Hepatocyte (in vitro differentiated cells): ENCODE data around the gene MINDY4. TPM values are rescaled to one million over a fixed set of nuclear protein-coding genes. Genes with fewer than 3 reads are reported as not detected.

Experiments used
- DNase-seq: peaks from one replicate; pipeline ENCODE4 v3.0.0-alpha.2; 2016; ENCODE audit warnings: low spot score
- H2AFZ ChIP-seq: fragments of 200-600 bp; sonication (generic); 2 replicates; pipeline ENCODE4 v1.6.0; 2016; ENCODE audit warnings: antibody characterized with exemption, mild to moderate bottlenecking
- H3K27ac ChIP-seq: fragments of 200-600 bp; sonication (generic); 2 replicates; pipeline ENCODE4 v1.5.1; 2016; ENCODE audit warnings: mild to moderate bottlenecking
- H3K27me3 ChIP-seq: fragments of 200-600 bp; sonication (generic); 2 replicates; pipeline ENCODE4 v1.6.1; 2016
- H3K36me3 ChIP-seq: fragments of 200-600 bp; sonication (generic); replicated peaks from 2 replicates; pipeline ENCODE4 v1.5.1; 2016; ENCODE audit warnings: low read depth; ENCODE audit not compliant: insufficient read depth
- H3K4me1 ChIP-seq: fragments of 200-600 bp; sonication (generic); 2 replicates; pipeline ENCODE4 v1.5.1; 2016; ENCODE audit warnings: mild to moderate bottlenecking, moderate library complexity; ENCODE audit not compliant: insufficient read depth
- H3K4me2 ChIP-seq: fragments of 200-600 bp; sonication (generic); 2 replicates; pipeline ENCODE4 v1.6.0; 2016
- H3K4me3 ChIP-seq: fragments of 200-600 bp; sonication (generic); 2 replicates; pipeline ENCODE4 v1.5.1; 2016; ENCODE audit warnings: mild to moderate bottlenecking
- H3K79me2 ChIP-seq: fragments of 200-600 bp; sonication (generic); 2 replicates; pipeline ENCODE4 v1.6.0; 2017; ENCODE audit warnings: mild to moderate bottlenecking
- H3K9me2 ChIP-seq: fragments of 200-600 bp; sonication (generic); replicated peaks from 2 replicates; pipeline ENCODE4 v1.6.0; 2017; ENCODE audit warnings: mild to moderate bottlenecking; ENCODE audit not compliant: insufficient read depth
- H3K9me3 ChIP-seq: fragments of 200-600 bp; sonication (generic); 2 replicates; pipeline ENCODE4 v1.5.1; 2016; ENCODE audit warnings: low read depth, mild to moderate bottlenecking
- H4K20me1 ChIP-seq: fragments of 200-600 bp; sonication (generic); 2 replicates; pipeline ENCODE4 v1.6.0; 2016; ENCODE audit warnings: mild to moderate bottlenecking; ENCODE audit not compliant: insufficient read depth, poor library complexity, severe bottlenecking
- CTCF ChIP-seq: fragments of 200-600 bp; sonication (generic); IDR thresholded peaks from 2 replicates; pipeline ENCODE4 v1.5.1; 2016; ENCODE audit warnings: antibody characterized with exemption, mild to moderate bottlenecking; ENCODE audit not compliant: poor library complexity
- EZH2 ChIP-seq: fragments of 200-600 bp; sonication (generic); IDR thresholded peaks from 2 replicates; pipeline ENCODE4 v1.6.1; 2016; ENCODE audit warnings: antibody characterized with exemption, mild to moderate bottlenecking, borderline replicate concordance
- EZH2phosphoT487 ChIP-seq: fragments of 200-600 bp; sonication (generic); IDR thresholded peaks from one replicate; pipeline ENCODE4 v1.6.1; 2018; ENCODE audit warnings: antibody characterized with exemption, mild to moderate bottlenecking, low read depth, moderate library complexity; ENCODE audit not compliant: unreplicated experiment, severe bottlenecking
- WGBS: methylation state at CpG from one replicate; pipeline ENCODE4 v1.1.6; 2016; ENCODE audit warnings: low lambda C conversion rate; ENCODE audit errors: missing lambda C conversion rate; 5-methylcytosine and 5-hydroxymethylcytosine counted together
- polyA plus RNA-seq: library from polyadenylated mRNA; unstranded; fragments of >200 nt; fragmentation: Nextera tagmentation; extraction: Ambion mirVana; gene quantifications from 2 replicates; pipeline ENCODE4 v1.2.1, GENCODE V29; 2016
- total RNA-seq: library from RNA; depleted of rRNA; stranded (reverse); fragments of >200 nt; gene quantifications from 2 replicates; pipeline ENCODE4 v1.2.3, GENCODE V29; 2014

The MINDY4 gene
- total and polyA plus RNA-seq, 2 experiments from 2014 or later, result 4.4 to 6.3 TPM

GRCh38 chr7:30862995-30863705 lies 91.9 kb downstream of the MINDY4 start:
- no peak overlapping the region for H3K4me3 ChIP-seq
- H3K79me2 ChIP-seq, result no peaks in the 10 kb centered on the region
- H4K20me1 ChIP-seq, result no peaks in the 10 kb centered on the region
- H3K36me3 ChIP-seq, result no peaks in the 10 kb centered on the region
- WGBS, result 77% methylated on average over 9 of the region's 9 CpGs
- no peaks in the 10 kb centered on the region for H3K4me1 ChIP-seq
- no peaks in the 10 kb centered on the region for H3K9me3 ChIP-seq
- H2AFZ ChIP-seq, result no peak overlapping the region
- no peak for TF ChIP-seq EZH2
- no peak for TF ChIP-seq CTCF
- TF ChIP-seq EZH2phosphoT487, result no peak
- no peaks in the 10 kb centered on the region for H3K9me2 ChIP-seq
- H3K27ac ChIP-seq, result no peak overlapping the region
- no peak for DNase-seq
- no peaks in the 10 kb centered on the region for H3K27me3 ChIP-seq
- no peak overlapping the region for H3K4me2 ChIP-seq

- Histone ChIP-seq H3K27ac (no peak overlapping the region), H3K4me3 (no peak overlapping the region), H3K4me1 (no peaks in the 10 kb centered on the region), H4K20me1 (no peaks in the 10 kb centered on the region), H3K27me3 (no peaks in the 10 kb centered on the region), H3K9me2 (no peaks in the 10 kb centered on the region), H3K36me3 (no peaks in the 10 kb centered on the region), H3K79me2 (no peaks in the 10 kb centered on the region), H3K4me2 (no peak overlapping the region), H2AFZ (no peak overlapping the region), H3K9me3 (no peaks in the 10 kb centered on the region)
- TF ChIP-seq EZH2phosphoT487, result no peak
- no peak for TF ChIP-seq CTCF
- no peak for TF ChIP-seq EZH2
- DNase-seq, result no peak
- WGBS, result 60% methylated on average over 4 of the region's 4 CpGs
Observed at GRCh38 chr7:30863706-30864035, 92.5 kb downstream of the MINDY4 start.

- Histone ChIP-seq H3K27me3 (no peaks in the 10 kb centered on the region), H3K9me2 (no peaks in the 10 kb centered on the region), H3K4me3 (no peak overlapping the region), H2AFZ (no peak overlapping the region), H3K36me3 (no peaks in the 10 kb centered on the region), H3K79me2 (no peaks in the 10 kb centered on the region), H3K4me2 (no peak overlapping the region), H3K4me1 (no peaks in the 10 kb centered on the region), H3K9me3 (no peaks in the 10 kb centered on the region), H3K27ac (no peak overlapping the region), H4K20me1 (no peaks in the 10 kb centered on the region)
- DNase-seq, result no peak
- TF ChIP-seq EZH2phosphoT487 (no peak), CTCF (no peak), EZH2 (no peak)
- 91% methylated on average over 3 of the region's 3 CpGs for WGBS
Observed at GRCh38 chr7:30864101-30864500, 92.9 kb downstream of the MINDY4 start.
